ES-I3 (cell line): ENCODE data around the gene RDH8.

ENCODE experiments used
- H3K36me3 ChIP-seq: 2 replicates; pipeline ENCODE4 v1.6.1; 2013; ENCODE audit warnings: mild to moderate bottlenecking, low read length, control low read depth, moderate library complexity; ENCODE audit not compliant: insufficient read depth
- H3K4me1 ChIP-seq: 2 replicates; pipeline ENCODE4 v1.6.1; 2013; ENCODE audit warnings: mild to moderate bottlenecking, control low read depth, low read length; ENCODE audit not compliant: insufficient read depth
- H3K9ac ChIP-seq: 2 replicates; pipeline ENCODE4 v1.6.1; 2013; ENCODE audit warnings: low read depth, mild to moderate bottlenecking, low read length, moderate library complexity
- H3K9me3 ChIP-seq: 2 replicates; pipeline ENCODE4 v1.6.1; 2013; ENCODE audit warnings: mild to moderate bottlenecking, low read length, moderate library complexity; ENCODE audit not compliant: control insufficient read depth, insufficient read depth

Gene RDH8

DNA sequence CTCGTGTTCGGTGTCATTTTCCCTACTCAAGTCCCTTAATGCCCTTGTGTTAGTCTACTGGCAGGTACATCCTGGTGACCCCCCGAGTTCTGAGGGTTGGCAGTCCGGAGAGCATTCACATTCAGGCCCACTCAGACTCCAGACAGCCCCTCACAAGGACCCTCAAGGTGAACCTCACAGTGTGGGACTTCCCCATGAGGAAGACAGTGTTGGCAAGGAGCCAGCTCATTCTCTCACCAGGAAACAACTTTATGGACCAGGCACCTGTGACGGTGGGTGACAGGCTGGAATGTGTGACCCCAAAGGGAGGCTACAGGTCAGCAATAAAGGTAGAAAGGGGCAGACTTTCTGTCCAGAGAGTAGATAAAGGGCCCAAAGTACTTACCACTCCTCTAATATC lies 24.5 kb downstream of the RDH8 start:
- Histone ChIP-seq H3K4me1 (no peaks in the 10 kb centered on the region), H3K9me3 (no peaks in the 10 kb centered on the region; the same call in 1 of the 2 replicates), H3K36me3 (no peaks in the 10 kb centered on the region), H3K9ac (no peak overlapping the region)

DNA sequence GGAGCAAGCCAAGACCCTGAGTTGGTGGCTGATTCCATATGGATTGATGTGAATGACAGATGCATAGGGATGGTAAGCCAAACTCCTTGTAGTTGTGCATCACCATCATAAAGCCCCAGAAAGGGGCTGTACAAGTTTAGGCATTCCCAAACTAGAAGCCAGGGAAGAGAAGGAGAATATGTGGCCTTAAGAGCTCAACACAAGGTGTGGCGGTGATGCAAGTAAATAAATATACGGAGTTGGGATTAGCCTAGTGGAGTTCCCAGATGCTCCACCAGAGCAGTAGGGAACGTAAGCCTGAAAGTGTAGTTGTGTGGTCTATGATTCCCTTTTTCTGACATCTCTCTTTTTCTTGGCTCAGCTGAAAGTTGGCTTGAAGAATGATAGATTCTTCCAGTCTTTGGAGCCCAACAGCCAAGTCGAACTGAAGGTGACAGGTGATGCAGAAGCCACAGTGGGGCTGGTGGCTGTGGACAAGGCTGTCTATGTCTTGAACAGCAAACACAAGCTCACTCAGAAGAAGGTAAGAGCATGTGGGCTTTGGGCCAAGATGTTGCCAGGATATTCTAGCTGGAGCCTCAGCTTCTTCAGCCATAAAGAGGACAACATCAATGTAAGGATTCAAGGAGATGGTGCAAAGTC lies 30.1 kb downstream of the RDH8 start:
- no peaks in the 10 kb centered on the region for H3K4me1 ChIP-seq
- H3K36me3 ChIP-seq, result no peaks in the 10 kb centered on the region
- H3K9me3 ChIP-seq, result no peaks in the 10 kb centered on the region; the same call in none of the 2 replicates
- H3K9ac ChIP-seq, result no peak overlapping the region

DNA sequence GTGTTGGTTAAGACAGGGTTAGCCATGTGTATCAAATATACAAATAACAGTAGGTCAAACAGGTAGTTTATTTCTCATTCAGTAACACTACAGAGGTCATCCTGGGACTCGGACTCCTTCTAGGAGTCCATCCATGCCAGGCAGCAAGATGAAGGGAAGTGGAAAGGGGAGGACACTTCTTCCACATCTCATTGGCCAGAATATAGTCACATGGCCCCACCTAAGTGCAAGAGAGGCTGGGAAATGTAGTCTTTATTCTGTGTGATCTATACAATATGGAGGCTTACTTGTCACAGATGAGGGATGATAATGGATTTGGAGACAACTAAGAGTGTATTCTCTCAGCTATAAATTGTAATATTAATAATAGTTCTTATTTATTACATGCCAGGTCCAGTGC lies 31.1 kb downstream of the RDH8 start:
- Histone ChIP-seq H3K36me3 (no peaks in the 10 kb centered on the region), H3K9ac (no peak overlapping the region), H3K4me1 (no peaks in the 10 kb centered on the region), H3K9me3 (no peaks in the 10 kb centered on the region; the same call in none of the 2 replicates)

DNA sequence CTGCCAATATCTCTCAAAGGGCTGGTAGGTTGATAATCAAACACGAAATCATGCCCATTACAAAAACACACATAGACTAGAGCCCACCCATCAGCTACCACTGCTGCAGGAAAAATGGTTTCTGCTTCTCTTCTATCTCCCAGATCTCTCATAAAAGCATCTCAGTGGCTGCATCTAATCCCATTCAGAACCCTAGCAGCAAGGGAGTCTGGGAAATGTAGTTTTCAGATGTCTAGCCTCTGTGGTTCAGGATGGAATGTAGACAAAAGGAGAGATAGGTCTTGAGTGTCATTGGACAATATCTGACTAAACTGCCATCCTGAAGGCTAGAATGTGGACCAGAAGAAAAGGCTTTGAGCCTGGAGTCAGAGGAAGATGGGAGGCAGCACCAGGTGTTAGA lies 32.1 kb downstream of the RDH8 start:
- Histone ChIP-seq H3K9ac (no peak overlapping the region), H3K36me3 (no peaks in the 10 kb centered on the region), H3K9me3 (no peaks in the 10 kb centered on the region; the same call in none of the 2 replicates), H3K4me1 (no peaks in the 10 kb centered on the region)

- Histone ChIP-seq H3K36me3 (no peaks in the 10 kb centered on the region), H3K4me1 (no peaks in the 10 kb centered on the region), H3K9me3 (no peaks in the 10 kb centered on the region; the same call in 1 of the 2 replicates), H3K9ac (no peak overlapping the region)
Observed at GRCh38 chr19:10049626-10050025, 36.3 kb downstream of the RDH8 start.

DNA sequence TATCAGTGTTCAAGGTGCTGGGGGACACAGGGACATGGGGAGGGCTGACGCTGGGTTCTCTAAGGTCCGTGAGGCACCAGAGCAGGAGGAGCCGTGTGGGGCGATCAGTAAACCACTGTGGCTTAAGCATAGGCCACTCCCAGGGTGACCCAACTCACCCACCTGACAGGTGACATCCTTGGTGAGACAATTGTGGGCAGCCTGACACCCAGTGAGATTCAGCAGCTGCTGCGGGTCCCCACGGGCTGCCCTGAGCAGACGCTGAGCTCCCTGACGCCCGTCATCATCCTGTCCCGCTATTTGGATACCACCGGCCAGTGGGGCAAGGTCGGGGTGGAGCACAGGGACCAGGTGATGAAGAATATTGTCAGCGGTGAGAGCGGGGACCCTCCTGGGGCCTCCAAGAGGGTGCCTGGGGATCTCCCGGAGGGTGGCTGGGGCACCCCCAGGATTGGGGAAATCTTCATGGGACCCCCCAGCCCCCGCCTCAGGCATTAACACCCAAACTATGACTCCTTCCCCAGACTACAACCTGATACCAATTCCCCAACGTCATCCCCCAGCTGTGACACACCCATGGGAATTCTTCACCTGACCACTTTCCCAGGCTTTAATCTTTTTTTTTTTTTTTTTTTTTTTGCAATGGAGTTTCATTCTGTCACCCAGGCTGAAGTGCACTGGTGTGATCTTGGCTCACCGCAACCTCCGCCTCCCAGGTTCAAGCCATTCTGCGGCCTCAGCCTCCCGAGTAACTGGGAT lies 39.5 kb downstream of the RDH8 start:
- Histone ChIP-seq H3K36me3 (no peaks in the 10 kb centered on the region), H3K9me3 (no peaks in the 10 kb centered on the region), H3K9ac (no peak overlapping the region), H3K4me1 (no peaks in the 10 kb centered on the region)

- H3K9ac ChIP-seq, result no peak overlapping the region
- no peaks in the 10 kb centered on the region for H3K9me3 ChIP-seq
- H3K36me3 ChIP-seq, result no peaks in the 10 kb centered on the region
- H3K4me1 ChIP-seq, result no peaks in the 10 kb centered on the region
Observed at GRCh38 chr19:10061717-10062310, 48.5 kb downstream of the RDH8 start.

GRCh38 chr19:10068205-10068604 lies 54.9 kb downstream of the RDH8 start:
- Histone ChIP-seq H3K4me1 (peaks cover 6% of the 10 kb centered on the region; the same call in 1 of the 2 replicates), H3K9me3 (no peaks in the 10 kb centered on the region), H3K9ac (no peak overlapping the region), H3K36me3 (no peaks in the 10 kb centered on the region)

DNA sequence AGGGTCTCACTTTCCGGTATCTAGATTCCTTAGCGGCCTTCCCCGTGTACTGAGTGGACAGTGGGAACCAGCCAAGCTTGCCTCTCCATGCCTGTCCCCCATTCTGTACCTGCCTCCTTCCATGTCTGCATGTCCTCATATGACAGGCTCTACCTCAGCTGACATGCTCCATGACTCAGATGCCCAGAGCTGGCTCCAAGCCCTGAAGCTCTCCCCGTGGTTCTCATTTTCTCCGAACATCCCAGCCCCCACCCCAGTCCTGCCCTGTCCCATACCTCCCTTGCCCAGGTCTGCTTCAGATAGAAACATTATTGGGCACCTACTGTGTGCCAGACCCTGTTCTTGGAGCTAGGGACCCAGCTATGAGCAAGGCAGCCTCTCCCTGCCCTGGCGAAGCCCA lies 55.8 kb downstream of the RDH8 start:
- 0 out of 2 replicates have a peak, but pooled peaks cover 4% of the 10 kb centered on the region for H3K9me3 ChIP-seq
- no peaks in the 10 kb centered on the region for H3K36me3 ChIP-seq
- peaks cover 6% of the 10 kb centered on the region; the same call in 1 of the 2 replicates for H3K4me1 ChIP-seq
- no peak overlapping the region for H3K9ac ChIP-seq

DNA sequence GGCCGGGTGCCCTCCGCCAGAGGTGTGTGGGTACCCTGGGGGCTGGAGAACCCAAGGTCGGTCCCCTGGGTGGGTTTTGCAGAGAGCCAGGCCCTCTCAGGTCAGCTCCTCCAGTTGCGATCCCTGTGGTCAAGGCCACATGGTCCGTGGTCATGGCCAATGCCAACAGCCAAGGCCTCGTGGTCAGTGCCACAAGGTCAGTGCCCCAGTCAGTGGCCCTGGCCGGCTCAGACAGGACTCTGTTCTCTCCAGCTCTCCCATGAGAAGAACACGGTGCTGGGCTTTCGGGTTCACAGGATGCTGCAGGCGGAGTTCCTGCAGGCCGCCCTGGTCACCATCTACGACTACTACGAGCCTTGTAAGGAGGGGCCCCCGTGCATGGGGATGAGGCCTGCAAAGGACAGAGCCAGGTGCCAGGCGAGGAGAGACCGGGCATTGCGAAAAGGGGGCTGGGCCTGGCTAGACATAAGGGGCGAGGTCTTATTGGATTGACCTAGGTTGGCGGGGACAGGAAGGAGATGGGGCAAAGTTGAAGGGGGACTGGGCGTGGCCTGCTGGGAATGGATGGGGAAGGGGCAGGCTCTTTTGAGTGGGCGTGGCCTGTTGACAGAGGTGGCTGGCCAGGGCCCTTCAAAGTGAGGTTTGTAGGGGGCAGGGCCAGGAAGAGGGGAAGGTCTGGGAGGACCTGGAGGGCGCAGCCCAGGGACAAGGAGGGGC lies 57.6 kb downstream of the RDH8 start:
- H3K4me1 ChIP-seq, result peaks cover 6% of the 10 kb centered on the region; the same call in 1 of the 2 replicates
- no peak overlapping the region for H3K9ac ChIP-seq
- H3K36me3 ChIP-seq, result no peaks in the 10 kb centered on the region
- 0 out of 2 replicates have a peak, but pooled peaks cover 4% of the 10 kb centered on the region for H3K9me3 ChIP-seq
